Kasumi-1 (cell line): Measurements from ENCODE around the gene RSL1D1.
"Not testable (repeated sequence)": the region's sequence is repeated elsewhere in the genome, so short reads cannot be mapped to it uniquely, and the experiment has no call there.

Experiments
- DNase-seq, 2 experiments: peaks; one replicate each; lab custom pipeline; 2025; lab: John Stamatoyannopoulos, UW

RSL1D1 gene

GRCh38 chr16:11843861-11844260 lies 7.5 kb downstream of the RSL1D1 start:
- no peak for DNase-seq

DNA sequence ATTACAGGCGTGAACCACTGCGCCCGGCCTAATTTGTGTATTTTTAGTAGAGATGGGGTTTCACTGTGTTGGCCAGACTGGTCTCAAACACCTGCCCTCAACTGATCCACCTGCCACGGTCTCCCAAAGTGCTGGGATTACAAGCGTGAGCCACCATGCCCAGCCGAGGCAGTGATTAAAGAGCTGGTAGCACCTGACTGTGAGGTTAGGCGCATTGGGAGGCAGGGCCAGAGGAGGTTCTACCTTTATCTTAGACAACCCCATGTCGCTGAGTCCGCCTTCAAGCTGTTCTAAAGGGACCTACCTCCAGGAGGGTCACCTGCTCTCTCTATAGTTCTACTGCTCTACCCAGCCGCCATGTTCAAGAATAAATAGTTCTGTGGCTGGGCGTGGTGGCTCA lies 8.1 kb downstream of the RSL1D1 start:
- no peak for DNase-seq

DNA sequence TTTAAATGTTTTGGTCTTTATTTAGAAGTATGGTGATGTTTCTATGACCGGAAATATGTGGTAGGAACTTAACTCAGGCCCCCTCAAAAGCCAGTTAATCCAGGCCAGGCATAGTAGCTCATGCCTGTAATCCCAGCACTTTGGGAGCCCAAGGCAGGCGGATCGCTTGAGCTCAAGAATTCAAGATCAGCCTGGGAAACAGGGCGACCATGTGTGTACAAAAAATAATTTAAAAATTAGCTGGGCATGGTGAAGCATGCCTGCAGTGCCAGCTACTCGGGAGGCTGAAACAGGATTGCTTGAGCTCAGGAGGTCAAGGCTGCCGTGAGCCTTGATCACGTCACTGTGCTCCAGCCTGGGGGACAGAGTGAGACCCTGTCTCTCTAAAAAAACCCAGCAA lies 10.3 kb downstream of the RSL1D1 start:
- no peak for DNase-seq

DNA sequence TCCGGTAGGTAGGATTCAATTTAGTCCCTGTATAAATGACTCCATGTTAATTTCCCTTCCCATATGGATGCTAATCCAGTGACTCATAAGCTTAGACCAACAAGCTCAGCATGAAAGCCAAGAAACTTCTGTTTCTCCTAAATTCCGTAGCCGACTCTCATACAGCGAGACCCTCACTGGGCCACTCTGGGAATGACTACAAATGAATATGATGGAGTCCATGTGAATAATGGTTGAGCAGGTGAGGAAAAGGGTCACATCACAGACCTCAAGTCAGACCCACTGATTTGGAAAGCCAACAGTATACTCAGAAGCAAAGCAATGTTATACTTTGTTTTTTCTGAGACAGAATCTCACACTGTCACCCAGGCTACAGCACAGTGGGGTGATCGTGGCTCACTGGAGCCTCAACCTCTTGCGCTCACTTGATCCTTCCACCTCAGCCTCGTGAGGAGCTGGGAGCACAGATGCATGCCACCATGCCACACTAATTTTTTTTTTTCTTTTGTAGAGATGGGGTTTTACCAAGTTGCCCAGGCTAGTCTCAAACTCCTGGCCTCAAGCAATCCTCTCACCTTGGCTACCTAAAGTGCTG lies 14.6 kb downstream of the RSL1D1 start:
- DNase-seq, result no peak

DNA sequence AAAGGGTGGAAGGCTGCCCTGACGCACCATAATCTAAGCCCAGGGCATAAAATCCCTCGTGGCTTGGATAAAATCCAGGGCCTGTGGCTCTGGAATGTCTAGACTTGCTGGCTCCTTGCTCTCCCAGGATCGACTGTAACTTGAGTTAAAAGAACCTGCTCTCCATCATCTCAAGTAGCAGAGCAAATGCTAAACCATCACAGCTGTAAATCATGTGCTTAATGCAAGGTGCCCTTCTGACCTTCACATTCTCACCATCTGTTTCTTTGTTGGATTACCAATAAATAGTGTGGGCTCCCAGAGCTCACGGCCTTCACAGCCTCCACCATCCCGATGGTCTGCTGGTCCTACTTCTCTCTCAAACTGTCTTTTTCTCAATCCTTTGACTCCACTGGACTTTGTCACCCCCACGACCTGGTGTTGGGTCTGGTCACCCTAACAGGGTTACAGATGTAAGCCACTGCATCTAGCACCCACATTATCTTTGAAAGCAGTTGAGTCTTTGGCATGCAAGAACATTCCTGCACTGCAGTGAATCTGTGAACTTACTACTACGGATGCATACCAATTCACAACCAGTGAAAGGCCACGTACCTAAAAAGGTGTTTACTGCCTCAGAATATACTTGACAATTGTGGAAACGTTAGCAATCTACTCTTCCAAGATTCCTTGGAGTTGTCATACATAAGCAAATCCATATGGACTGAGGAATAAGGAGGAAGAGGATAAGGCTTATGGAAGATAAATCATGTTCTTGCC lies 15.3 kb downstream of the RSL1D1 start:
- no peak for DNase-seq

DNA sequence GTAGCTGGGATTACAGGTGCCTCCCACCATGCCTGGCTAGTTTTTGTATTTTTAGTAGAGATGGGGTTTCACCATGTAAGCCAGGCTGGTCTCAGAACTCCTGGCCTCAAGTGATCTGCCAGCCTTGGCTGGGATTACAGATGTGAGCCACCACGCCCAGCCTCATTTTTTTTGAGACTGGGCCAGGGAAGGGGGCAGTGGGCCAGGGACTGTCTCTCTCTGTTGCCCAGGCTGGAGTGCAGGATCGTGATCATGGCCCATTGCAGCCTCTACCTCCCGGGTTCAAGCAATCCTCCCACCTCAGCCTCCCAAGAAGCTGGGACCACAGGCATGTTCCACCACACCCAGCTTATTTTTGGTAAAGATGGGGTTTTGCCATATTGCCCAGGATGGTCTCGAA lies 16.0 kb downstream of the RSL1D1 start:
- no peak for DNase-seq

DNA sequence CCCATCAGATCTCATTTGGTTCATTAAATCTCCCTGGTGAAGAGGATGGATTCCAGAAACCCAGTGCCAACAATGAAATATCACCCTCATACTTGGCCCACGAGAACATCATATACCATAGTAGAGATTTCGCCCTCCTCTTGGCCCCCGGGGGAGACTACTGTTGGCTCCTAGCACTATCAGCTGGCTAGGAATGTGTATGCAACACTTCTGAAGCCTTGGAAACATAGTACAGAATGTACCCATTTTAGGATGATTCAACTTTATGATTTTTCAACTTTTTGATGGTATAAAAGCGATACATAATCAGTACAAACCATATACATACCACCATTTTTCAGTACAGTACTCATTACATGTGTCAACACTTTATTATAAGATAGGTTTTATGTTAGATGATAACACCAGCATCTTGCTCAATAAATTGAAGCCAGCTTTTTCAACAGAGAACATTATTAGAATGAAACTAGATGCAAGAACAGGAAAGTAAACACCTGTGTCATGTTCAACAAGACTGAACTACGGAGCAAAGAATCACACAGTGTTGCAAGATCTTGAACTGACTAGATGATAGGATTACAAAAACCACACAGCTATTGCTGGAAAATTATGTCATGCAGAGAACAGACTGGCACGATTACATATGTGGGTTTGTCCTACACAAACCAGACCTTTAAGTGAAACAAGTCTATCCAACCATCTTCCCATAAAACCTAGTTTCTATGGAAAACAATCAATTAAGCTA lies 17.2 kb downstream of the RSL1D1 start:
- peak; percentile 3 to 21 for DNase-seq

DNA sequence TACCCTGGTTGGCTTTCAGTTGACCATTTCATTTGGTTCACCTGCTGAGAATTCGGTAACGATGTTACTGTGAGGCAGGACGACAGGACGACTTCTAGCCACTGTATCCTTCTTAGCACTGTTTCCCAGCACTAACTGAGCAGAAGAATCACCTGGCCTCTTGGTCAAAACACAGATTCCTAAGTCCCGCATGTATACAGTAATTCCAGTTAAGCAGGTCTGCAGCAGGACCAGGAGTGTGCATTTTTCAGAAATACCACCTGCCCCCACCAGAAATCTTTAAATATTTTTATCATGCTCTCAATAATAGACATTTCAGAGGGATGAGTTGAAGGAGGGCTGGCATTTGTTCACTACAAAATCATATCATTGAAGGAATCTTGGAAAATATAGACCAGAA lies 22.6 kb downstream of the RSL1D1 start:
- DNase-seq, result no peak

- DNase-seq, result not testable (repeated sequence)
Measured at GRCh38 chr16:11825520-11826165, 25.7 kb downstream of the RSL1D1 start.

- peak in 1 of 2 experiments; percentile 0 for DNase-seq
Measured at GRCh38 chr16:11824362-11824761, 27.0 kb downstream of the RSL1D1 start.

DNA sequence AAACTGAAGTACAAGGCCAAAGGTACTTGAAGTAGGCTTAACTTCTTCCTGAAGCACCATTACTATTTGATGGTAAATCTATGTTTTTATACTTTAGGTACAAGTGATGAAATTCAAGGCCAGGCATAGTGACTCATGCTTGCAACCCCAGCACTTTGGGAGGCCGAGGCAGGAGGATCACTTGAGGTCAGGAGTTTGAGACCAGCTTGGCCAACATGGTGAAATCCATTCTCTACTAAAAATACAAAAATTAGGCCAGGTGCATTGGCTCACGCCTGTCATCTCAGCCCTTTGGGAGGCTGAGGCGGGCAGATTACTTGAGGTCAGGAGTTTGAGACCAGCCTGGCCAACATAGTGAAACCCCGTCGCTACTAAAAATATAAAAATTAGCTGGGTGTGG lies 27.7 kb downstream of the RSL1D1 start:
- not testable (repeated sequence) for DNase-seq

DNA sequence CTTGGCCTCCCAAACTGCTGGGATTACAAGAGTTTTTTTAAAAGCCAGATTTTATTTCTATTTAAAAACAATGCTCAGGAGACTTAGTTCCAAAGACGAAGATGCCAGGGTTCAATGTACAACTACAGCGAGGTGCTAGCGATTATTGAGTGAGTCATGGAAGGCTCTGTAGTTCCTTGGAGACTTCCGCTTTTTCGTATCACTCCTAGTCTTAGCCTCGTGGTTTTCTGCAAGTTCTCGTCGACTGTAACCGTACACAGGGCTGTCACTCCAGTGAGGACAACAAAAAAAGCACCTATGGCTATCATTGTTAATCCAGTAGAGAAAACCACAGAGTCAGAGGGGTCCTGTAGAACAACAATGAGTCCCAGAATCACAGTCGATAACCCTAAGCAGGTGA lies 31.5 kb downstream of the RSL1D1 start:
- peak; percentile 84 for DNase-seq

- not testable (repeated sequence) for DNase-seq
Measured at GRCh38 chr16:11818970-11819369, 32.4 kb downstream of the RSL1D1 start.

DNA sequence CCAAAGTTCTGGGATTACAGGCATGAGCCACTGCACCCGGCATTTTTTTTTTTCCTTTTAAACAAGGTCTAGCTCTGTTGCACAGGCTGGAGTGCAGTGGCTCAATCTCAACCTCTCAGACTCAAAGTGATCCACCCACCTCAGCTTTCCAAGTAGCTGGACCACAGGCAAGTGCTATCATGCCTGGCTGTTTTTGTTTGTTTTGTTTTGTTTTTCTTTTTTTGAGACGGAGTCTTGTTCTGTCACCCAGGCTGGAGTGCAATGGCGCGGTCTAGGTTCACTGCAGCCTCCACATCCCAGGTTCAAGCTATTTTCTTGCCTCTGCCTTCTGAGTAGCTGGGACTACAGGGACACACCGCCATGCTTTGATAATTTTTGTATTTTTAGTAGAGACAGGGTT lies 35.2 kb downstream of the RSL1D1 start:
- no peak for DNase-seq

GRCh38 chr16:11814800-11815199 lies 36.5 kb downstream of the RSL1D1 start:
- DNase-seq, result not testable (repeated sequence)

DNA sequence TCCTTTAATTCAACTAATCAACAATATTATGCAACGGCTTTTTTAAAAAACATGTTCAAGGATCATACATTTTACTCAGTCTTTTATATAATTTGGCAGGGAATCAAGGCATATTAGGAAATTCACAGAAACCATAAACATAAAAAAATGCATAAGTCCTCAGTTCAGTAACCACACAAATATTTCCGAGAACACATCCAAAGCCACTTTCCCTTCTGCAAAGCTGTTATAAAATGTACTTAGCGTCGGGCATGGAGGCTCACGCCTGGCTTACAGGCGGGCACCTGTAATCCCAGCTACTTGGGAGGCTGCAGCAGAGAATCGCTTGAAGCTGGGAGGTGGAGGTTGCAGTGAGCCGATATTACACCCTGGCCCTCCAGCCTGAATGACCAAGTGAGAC lies 44.6 kb downstream of the RSL1D1 start:
- DNase-seq, result no peak

- no peak for DNase-seq
Measured at GRCh38 chr16:11805556-11805955, 45.8 kb downstream of the RSL1D1 start.

DNA sequence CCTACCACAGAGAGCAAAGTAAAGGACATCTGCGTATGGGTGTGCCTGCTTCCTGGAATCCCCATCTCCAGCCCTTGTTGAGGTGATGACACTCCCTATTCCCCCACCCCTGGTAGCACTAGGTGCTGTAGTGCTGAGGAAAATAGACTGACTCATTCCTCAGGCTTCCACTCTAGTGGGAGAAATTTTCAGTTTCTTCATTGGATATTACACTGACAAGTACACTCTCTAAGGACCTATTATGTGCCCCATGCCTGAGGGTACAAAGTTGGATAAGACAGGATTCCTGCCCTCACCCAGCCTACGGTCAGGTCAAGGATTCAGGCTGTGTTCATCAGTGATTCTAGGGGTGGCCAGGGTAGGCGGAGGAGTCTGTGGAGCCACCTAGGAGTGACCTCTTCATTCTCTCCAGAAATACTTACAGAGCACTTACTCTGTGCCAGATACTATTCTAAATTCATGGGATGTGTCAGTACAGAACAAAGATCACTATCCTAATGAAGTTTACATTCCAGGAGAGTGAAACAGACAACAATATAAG lies 49.8 kb downstream of the RSL1D1 start:
- DNase-seq, result no peak

GRCh38 chr16:11800382-11800718 lies 51.0 kb downstream of the RSL1D1 start:
- DNase-seq, result no peak

DNA sequence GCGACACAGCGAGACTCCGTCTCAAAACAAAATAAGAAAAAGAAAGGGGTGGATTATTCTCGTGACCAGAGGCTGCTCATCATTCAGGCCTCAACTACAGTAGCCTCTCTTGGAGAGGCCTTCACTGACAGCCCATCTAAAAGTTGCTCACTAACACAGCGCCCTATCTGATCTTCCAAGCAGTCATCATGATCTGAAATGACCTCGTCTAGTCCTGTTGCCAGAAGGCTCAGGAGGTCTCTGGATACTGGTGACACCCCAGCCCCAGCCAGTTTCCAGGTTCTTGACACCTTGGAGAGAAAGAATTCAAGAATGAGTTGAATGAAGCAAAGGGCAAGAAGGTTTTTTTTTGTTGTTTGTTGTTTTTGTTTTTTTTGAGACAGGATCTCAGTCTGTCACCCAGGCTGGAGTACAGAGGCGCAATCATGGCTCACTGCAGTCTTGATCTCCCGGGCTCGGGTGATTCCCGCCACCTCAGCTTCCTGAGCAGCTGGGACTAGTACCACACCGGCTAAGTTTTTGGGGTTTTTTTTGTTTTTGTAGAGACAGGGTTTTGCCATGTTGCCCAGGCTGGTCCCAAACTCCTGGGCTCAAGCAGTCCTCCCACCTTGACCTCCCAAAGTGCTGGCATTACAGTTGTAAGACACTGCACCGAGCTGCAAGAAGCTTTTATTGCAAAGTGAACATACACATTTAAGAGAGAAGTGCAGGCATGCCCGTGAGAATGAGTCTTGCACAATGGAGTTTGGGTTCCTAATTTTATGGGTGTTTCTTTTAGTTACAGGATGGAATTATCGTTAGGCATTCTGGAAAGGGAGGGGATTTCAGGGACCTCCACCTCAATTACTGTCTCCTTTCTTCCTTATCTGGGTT lies 51.6 kb downstream of the RSL1D1 start:
- no peak for DNase-seq

DNA sequence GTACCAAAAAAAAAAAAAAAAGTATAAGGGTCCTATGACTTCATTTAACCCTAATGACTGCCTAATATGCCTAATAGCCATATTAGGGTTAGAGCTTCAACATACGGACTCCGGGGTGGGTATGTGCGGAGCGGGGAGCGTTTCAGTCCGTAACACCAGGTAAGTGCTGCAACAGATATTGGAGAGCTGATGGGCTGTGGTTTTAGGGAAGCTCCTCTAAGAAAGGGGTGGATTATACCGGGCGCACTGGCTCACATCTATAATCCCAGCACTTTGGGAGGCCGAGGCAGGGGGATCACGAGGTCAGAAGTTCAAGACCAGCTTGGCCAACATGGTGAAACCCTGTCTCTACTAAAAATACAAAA lies 52.3 kb downstream of the RSL1D1 start:
- no peak for DNase-seq

GRCh38 chr16:11797957-11798299 lies 53.4 kb downstream of the RSL1D1 start:
- no peak for DNase-seq
